IPS DF 19.7 (cell line): ENCODE measurements around the gene IFI44.

Source experiments
- DNase-seq: peaks from one replicate; pipeline ENCODE4 v3.0.0-alpha.2; 2013; ENCODE audit warnings: low read depth, low spot score

IFI44 gene

GRCh38 chr1:78649628-78650027 is at the start of gene IFI44:
Gene IFI44, plus strand, starts transcription at chr1:78649831. Its CDS starts 365 bp downstream, at chr1:78650196.
- DNase-seq, result no peak

GRCh38 chr1:78601068-78601467 is 48.6 kb upstream of the IFI44 start:
- no peak for DNase-seq

- DNase-seq, result no peak
Measured at GRCh38 chr1:78603206-78603605, 46.4 kb upstream of the IFI44 start.

GRCh38 chr1:78604643-78605042 is 45.0 kb upstream of the IFI44 start:
- no peak for DNase-seq

- no peak for DNase-seq
Measured at GRCh38 chr1:78606274-78606673, 43.4 kb upstream of the IFI44 start.

GRCh38 chr1:78607334-78607927 is 42.2 kb upstream of the IFI44 start:
- no peak for DNase-seq

- DNase-seq, result no peak
Measured at GRCh38 chr1:78607944-78608343, 41.7 kb upstream of the IFI44 start.

GRCh38 chr1:78617615-78618026 is 32.0 kb upstream of the IFI44 start:
- DNase-seq, result peak; percentile 64

GRCh38 chr1:78619032-78619431 is 30.6 kb upstream of the IFI44 start:
- no peak for DNase-seq

GRCh38 chr1:78619446-78619802 is 30.2 kb upstream of the IFI44 start:
- no peak for DNase-seq

GRCh38 chr1:78619803-78620579 is 29.6 kb upstream of the IFI44 start, which contains the start of gene IFI44L:
Gene IFI44L, plus strand, starts transcription at chr1:78620448. Its CDS starts 7,468 bp downstream, at chr1:78627916.
- no peak for DNase-seq

GRCh38 chr1:78620666-78621065 is 29.0 kb upstream of the IFI44 start:
- no peak for DNase-seq

GRCh38 chr1:78622548-78622947 is 27.1 kb upstream of the IFI44 start:
- DNase-seq, result no peak

GRCh38 chr1:78624035-78624434 is 25.6 kb upstream of the IFI44 start:
- no peak for DNase-seq

- DNase-seq, result no peak
Measured at GRCh38 chr1:78627321-78627720, 22.3 kb upstream of the IFI44 start.

GRCh38 chr1:78630600-78630999 is 19.0 kb upstream of the IFI44 start:
- DNase-seq, result no peak

GRCh38 chr1:78633209-78633608 is 16.4 kb upstream of the IFI44 start:
- DNase-seq, result no peak

- DNase-seq, result no peak
Measured at GRCh38 chr1:78640462-78640861, 9.2 kb upstream of the IFI44 start.

GRCh38 chr1:78641558-78641957 is 8.1 kb upstream of the IFI44 start:
- no peak for DNase-seq

- DNase-seq, result no peak
Measured at GRCh38 chr1:78645723-78646122, 3.9 kb upstream of the IFI44 start.

GRCh38 chr1:78647238-78647637 is 2.4 kb upstream of the IFI44 start:
- no peak for DNase-seq

- no peak for DNase-seq
Measured at GRCh38 chr1:78650114-78650660, 556 bp downstream of the IFI44 start.

GRCh38 chr1:78651241-78651640 is 1.6 kb downstream of the IFI44 start:
- no peak for DNase-seq
